Kidney epithelial cell (primary cell): Measurements from ENCODE around the gene RAB3B. TPM values are rescaled to one million over a fixed set of nuclear protein-coding genes. Genes with fewer than 3 reads are reported as not detected.
A peak's percentile ranks its signal among the peaks of the same experiment; 100 is the strongest.
"Not testable (repeated sequence)": the region's sequence is repeated elsewhere in the genome, so short reads cannot be mapped to it uniquely, and the experiment has no call there.

Experiments used
- DNase-seq: peaks from one replicate; pipeline ENCODE4 v3.0.0-alpha.2; 2010; ENCODE audit warnings: low read depth
- H3K27me3 ChIP-seq: 2 replicates; pipeline ENCODE4 v1.6.0; 2011; ENCODE audit warnings: low read length; ENCODE audit not compliant: control insufficient read depth, insufficient read depth
- H3K36me3 ChIP-seq: 2 replicates; pipeline ENCODE4 v1.5.1; 2011; ENCODE audit warnings: low read length; ENCODE audit not compliant: control insufficient read depth, insufficient read depth
- H3K4me3 ChIP-seq: 2 replicates; pipeline ENCODE4 v1.5.1; 2011; ENCODE audit warnings: low read depth, mild to moderate bottlenecking, control low read depth, low read length
- CTCF ChIP-seq: IDR thresholded peaks from 2 replicates; pipeline ENCODE4 v1.5.1; 2011; ENCODE audit warnings: mild to moderate bottlenecking, moderate library complexity, low read length, control low read depth, inconsistent platforms; ENCODE audit not compliant: insufficient read depth, poor library complexity, severe bottlenecking
- total RNA-seq: library from RNA; depleted of rRNA; stranded (reverse); fragments of >200 nt; gene quantifications from 2 replicates; pipeline ENCODE4 v1.2.3, GENCODE V29; 2015

The RAB3B gene
- total RNA-seq, 1 donor from 2014 or later: 35.9 TPM

- Histone ChIP-seq H3K4me3 (no peak overlapping the region), H3K36me3 (no peaks in the 10 kb centered on the region), H3K27me3 (no peaks in the 10 kb centered on the region)
- TF ChIP-seq CTCF: no peak
- DNase-seq: no peak
Observed at GRCh38 chr1:52008071-52008809, 17.7 kb upstream of the RAB3B start.

GRCh38 chr1:52007215-52008002 lies 16.9 kb upstream of the RAB3B start:
- no peak overlapping the region for H3K4me3 ChIP-seq
- H3K27me3 ChIP-seq: no peaks in the 10 kb centered on the region
- no peak for TF ChIP-seq CTCF
- H3K36me3 ChIP-seq: no peaks in the 10 kb centered on the region
- no peak for DNase-seq

DNA sequence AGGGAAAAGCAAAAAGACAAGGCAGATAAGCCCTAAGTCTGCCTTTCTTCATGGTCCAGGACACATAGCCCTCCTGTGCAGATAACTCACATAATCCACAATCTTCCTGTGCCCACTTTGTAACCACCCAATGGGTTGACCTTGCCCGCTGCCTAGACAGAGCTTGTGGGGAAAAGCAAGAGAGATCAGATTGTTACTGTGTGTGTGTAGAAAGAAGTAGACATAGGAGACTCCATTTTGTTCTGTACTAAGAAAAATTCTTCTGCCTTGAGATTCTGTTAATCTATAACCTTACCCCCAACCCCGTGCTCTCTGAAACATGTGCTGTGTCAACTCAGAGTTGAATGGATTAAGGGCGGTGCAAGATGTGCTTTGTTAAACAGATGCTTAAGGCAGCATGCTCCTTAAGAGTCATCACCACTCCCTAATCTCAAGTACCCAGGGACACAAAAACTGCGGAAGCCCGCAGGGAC lies 15.6 kb upstream of the RAB3B start:
- DNase-seq: peak; percentile 23
- not testable (repeated sequence) for H3K27me3 ChIP-seq, H3K36me3 ChIP-seq, H3K4me3 ChIP-seq

- H3K36me3 ChIP-seq, H3K27me3 ChIP-seq, H3K4me3 ChIP-seq: not testable (repeated sequence)
- DNase-seq: peak; percentile 61
Observed at GRCh38 chr1:52005548-52005947, 15.0 kb upstream of the RAB3B start.

DNA sequence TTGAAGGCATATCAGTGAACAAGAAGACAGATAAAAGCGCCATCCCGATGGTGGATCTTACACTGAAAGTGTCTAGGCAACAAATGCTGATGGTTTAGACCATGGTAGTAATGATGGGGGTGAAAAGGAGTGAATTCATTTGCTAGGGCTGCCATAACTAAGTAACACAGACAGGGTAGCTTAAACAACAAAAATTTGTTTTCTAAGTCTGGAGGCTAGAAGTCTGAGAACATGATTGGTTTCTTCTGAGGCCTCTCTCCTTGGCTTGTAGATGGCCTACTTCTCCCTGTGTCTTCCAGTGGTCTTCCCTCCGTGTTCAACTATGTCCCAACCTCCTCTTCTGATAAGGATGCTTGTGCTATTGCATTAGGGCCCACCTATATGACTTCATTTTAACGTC lies 13.4 kb upstream of the RAB3B start:
- TF ChIP-seq CTCF: no peak
- no peak overlapping the region for H3K4me3 ChIP-seq
- H3K27me3 ChIP-seq: no peaks in the 10 kb centered on the region
- H3K36me3 ChIP-seq: no peaks in the 10 kb centered on the region
- DNase-seq: no peak

GRCh38 chr1:52002038-52002917 lies 11.8 kb upstream of the RAB3B start:
- peak; percentile 74 for TF ChIP-seq CTCF
- Histone ChIP-seq H3K27me3 (no peaks in the 10 kb centered on the region), H3K4me3 (no peak overlapping the region), H3K36me3 (no peaks in the 10 kb centered on the region)
- peak; percentile 79 for DNase-seq
